Vagina (tissue), 2 donors: ENCODE measurements around the gene SLC9A1. TPM values are rescaled to one million over a fixed set of nuclear protein-coding genes. Genes with fewer than 3 reads are reported as not detected.

Experiments
- DNase-seq, 2 donors: peaks; one replicate each; pipeline ENCODE4 v3.0.0-alpha.2; 2017; ENCODE audit errors: extremely low spot score in 2 of 2
- H3K27ac ChIP-seq: fragments of 200-600 bp; sonication (generic); one replicate; pipeline ENCODE4 v1.5.1; 2019
- H3K27me3 ChIP-seq: fragments of 200-600 bp; sonication (generic); one replicate; pipeline ENCODE4 v1.5.1; 2019
- H3K36me3 ChIP-seq, 2 donors: fragments of 200-600 bp; sonication (generic); one replicate each; pipeline ENCODE4 v1.5.1; 2017 to 2019
- H3K4me1 ChIP-seq: fragments of 200-600 bp; sonication (generic); one replicate; pipeline ENCODE4 v1.5.1; 2019
- H3K4me3 ChIP-seq, 2 donors: fragments of 200-600 bp; sonication (generic); 1 replicate in 1 of 2; 2 replicates in 1 of 2; pipeline ENCODE4 v1.5.1; 2016 to 2019
- H3K9me3 ChIP-seq: fragments of 200-600 bp; sonication (generic); one replicate; pipeline ENCODE4 v1.5.1; 2019
- CTCF ChIP-seq, 3 experiments: fragments of 450-650 bp in 2 of 3; fragments of 200-600 bp in 1 of 3; sonication (generic) in 1 of 3; IDR thresholded peaks; one replicate each; pipeline ENCODE4 v1.5.1; 2017 to 2019; ENCODE audit warnings: antibody characterized with exemption in 3 of 3, mild to moderate bottlenecking in 2 of 3, moderate library complexity in 2 of 3
- POLR2A ChIP-seq, 2 donors: fragments of 450-650 bp; IDR thresholded peaks; one replicate each; pipeline ENCODE4 v1.6.1; 2017; ENCODE audit warnings: antibody characterized with exemption in 2 of 2, mild to moderate bottlenecking in 2 of 2, moderate library complexity in 2 of 2
- POLR2AphosphoS5 ChIP-seq, 2 donors: sonication (generic); formaldehyde crosslinking; IDR thresholded peaks; one replicate each; pipeline ENCODE4 v1.9.0; 2017; ENCODE audit warnings: antibody characterized with exemption in 2 of 2, mild to moderate bottlenecking in 2 of 2, low read depth in 1 of 2; ENCODE audit not compliant: insufficient read depth in 1 of 2
- intact Hi-C: fragments of 100-400 bp; cut with DNase I; formaldehyde crosslinking; loops from one replicate; pipeline ENCODE4 v1.15.1; 2023
- total RNA-seq: library from RNA; depleted of rRNA; stranded (reverse); fragments of >200 nt; gene quantifications from one replicate; pipeline ENCODE4 v1.2.3, GENCODE V29; 2016

The SLC9A1 gene
- total RNA-seq, 1 donor from 2014 or later: 10.6 TPM

- no peaks in the 10 kb centered on the region for H3K9me3 ChIP-seq
- H3K27me3 ChIP-seq: no peaks in the 10 kb centered on the region
- TF ChIP-seq POLR2A (IDR thresholded peaks at IDR 0.05) (no peak), POLR2AphosphoS5 (IDR thresholded peaks at IDR 0.05; ENCODE audit: insufficient read depth in 1 of 2, low read depth in 1 of 2) (no peak), CTCF (IDR thresholded peaks at IDR 0.05) (no peak)
- no peaks in the 10 kb centered on the region for H3K36me3 ChIP-seq
- intact Hi-C loops: no loop called here
- DNase-seq: no peak
- H3K27ac ChIP-seq: no peak overlapping the region
- H3K4me3 ChIP-seq: no peak overlapping the region
- H3K4me1 ChIP-seq: peaks cover 87% of the 10 kb centered on the region
Observed at GRCh38 chr1:27147842-27148518, 6.9 kb downstream of the SLC9A1 start.

- no peak for DNase-seq
- Histone ChIP-seq H3K4me1 (peaks cover 87% of the 10 kb centered on the region), H3K27me3 (no peaks in the 10 kb centered on the region), H3K36me3 (no peaks in the 10 kb centered on the region), H3K9me3 (no peaks in the 10 kb centered on the region), H3K27ac (peak overlapping the region; percentile 78), H3K4me3 (no peak overlapping the region)
- TF ChIP-seq POLR2AphosphoS5 (IDR thresholded peaks at IDR 0.05; ENCODE audit: insufficient read depth in 1 of 2, low read depth in 1 of 2) (no peak), POLR2A (IDR thresholded peaks at IDR 0.05) (no peak)
- intact Hi-C loops: no loop called here
Observed at GRCh38 chr1:27145934-27146354, 9.0 kb downstream of the SLC9A1 start.

- H3K36me3 ChIP-seq: no peaks in the 10 kb centered on the region
- H3K27ac ChIP-seq: peak overlapping the region; percentile 78
- H3K4me3 ChIP-seq: no peak overlapping the region
- H3K27me3 ChIP-seq: no peaks in the 10 kb centered on the region
- intact Hi-C loops: no loop called here
- no peaks in the 10 kb centered on the region for H3K9me3 ChIP-seq
- no peak for TF ChIP-seq POLR2AphosphoS5 (IDR thresholded peaks at IDR 0.05; ENCODE audit: insufficient read depth in 1 of 2, low read depth in 1 of 2)
- TF ChIP-seq CTCF (IDR thresholded peaks at IDR 0.05): no peak
- TF ChIP-seq POLR2A (IDR thresholded peaks at IDR 0.05): no peak
- H3K4me1 ChIP-seq: peaks cover 83% of the 10 kb centered on the region
- DNase-seq: no peak
Observed at GRCh38 chr1:27144920-27145661, 9.8 kb downstream of the SLC9A1 start.

GRCh38 chr1:27144049-27144748, 10.7 kb downstream of the SLC9A1 start:
- H3K36me3 ChIP-seq: no peaks in the 10 kb centered on the region
- no peaks in the 10 kb centered on the region for H3K9me3 ChIP-seq
- H3K4me1 ChIP-seq: peaks cover 83% of the 10 kb centered on the region
- H3K27ac ChIP-seq: peak overlapping the region; percentile 78
- H3K4me3 ChIP-seq: no peak overlapping the region
- no peaks in the 10 kb centered on the region for H3K27me3 ChIP-seq
- intact Hi-C loops: no loop called here
- TF ChIP-seq POLR2A (IDR thresholded peaks at IDR 0.05) (no peak), CTCF (IDR thresholded peaks at IDR 0.05) (no peak), POLR2AphosphoS5 (IDR thresholded peaks at IDR 0.05; ENCODE audit: insufficient read depth in 1 of 2, low read depth in 1 of 2) (peak in 1 of 2 donors; percentile 18)
- no peak for DNase-seq

GRCh38 chr1:27143401-27143800, 11.5 kb downstream of the SLC9A1 start:
- TF ChIP-seq POLR2AphosphoS5 (IDR thresholded peaks at IDR 0.05; ENCODE audit: insufficient read depth in 1 of 2, low read depth in 1 of 2) (no peak), CTCF (IDR thresholded peaks at IDR 0.05) (no peak), POLR2A (IDR thresholded peaks at IDR 0.05) (no peak)
- no peaks in the 10 kb centered on the region for H3K36me3 ChIP-seq
- intact Hi-C loops: no loop called here
- H3K4me1 ChIP-seq: peaks cover 84% of the 10 kb centered on the region
- no peaks in the 10 kb centered on the region for H3K27me3 ChIP-seq
- no peak for DNase-seq
- no peak overlapping the region for H3K4me3 ChIP-seq
- no peaks in the 10 kb centered on the region for H3K9me3 ChIP-seq
- H3K27ac ChIP-seq: peak overlapping the region; percentile 78
